ENCODE measurements around the gene ANKRD18B. TPM values are rescaled to one million over a fixed set of nuclear protein-coding genes. Genes with fewer than 3 reads are reported as not detected.

The ANKRD18B gene
- total and polyA plus RNA-seq, 9 of the 15 experiments (the other 6 are each of a cell fraction or from before 2014, with no cell fraction given): 0.43 to 12.6 (median 1.8) TPM

DNA sequence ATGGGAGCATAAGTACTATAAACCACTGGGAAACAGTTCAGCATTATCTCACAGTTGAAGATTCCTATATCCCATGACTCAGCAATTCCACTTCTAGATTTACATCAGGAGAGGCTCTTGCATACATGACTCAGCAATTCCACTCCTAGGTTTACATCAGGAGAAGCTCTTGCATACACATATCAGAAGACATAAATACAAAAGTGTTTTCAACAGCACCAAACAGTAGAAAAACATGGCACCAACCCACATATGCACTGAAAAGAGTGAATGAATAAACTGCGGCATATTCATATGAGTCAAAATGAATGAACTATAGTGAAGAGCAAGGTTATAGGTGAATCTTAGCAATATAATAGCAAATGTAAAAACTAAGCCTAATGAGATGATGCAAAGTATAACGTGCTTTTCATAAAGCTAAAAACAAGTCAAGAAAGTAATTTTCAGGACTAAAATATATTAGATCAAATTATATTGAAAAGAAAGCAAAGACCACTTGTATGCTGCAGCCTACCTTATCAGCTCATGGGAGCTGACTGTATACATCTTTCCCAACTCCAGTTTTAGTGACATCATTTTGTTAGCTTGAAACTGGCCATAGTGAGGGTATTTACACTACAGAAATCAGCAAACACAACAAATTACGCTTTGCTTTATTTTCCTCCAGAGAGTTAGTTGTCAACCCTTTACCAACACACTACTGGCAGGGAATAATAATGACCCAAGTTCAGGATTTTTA lies 95.8 kb downstream of the ANKRD18B start (continued):
- no peak for TF ChIP-seq ZNF23 (CRISPR knock-in tag; IDR thresholded peaks at IDR 0.05)
- no peak for TF ChIP-seq RBM22 (IDR thresholded peaks at IDR 0.05; ENCODE audit: low read depth, low read length, poor library complexity, severe bottlenecking)
- no peak for TF ChIP-seq FOXA3 (CRISPR knock-in tag; conservative IDR thresholded peaks at IDR 0.05 in 1 of 2, IDR thresholded peaks at IDR 0.05 in 1 of 2)
- TF ChIP-seq POLR2H (tag; IDR thresholded peaks at IDR 0.05; ENCODE audit: low read depth): 0 out of 2 replicates have a peak, but pooled peaks have one; percentile 24
- no peak for TF ChIP-seq ATF1 (CRISPR knock-in tag; IDR thresholded peaks at IDR 0.05)
- no peak; the same call in 1 of the 2 replicates for TF ChIP-seq ATF1 (tag; IDR thresholded peaks at IDR 0.05)
- TF ChIP-seq RBM39 (optimal IDR thresholded peaks at IDR 0.05; ENCODE audit: low read depth, low read length): no peak
- TF ChIP-seq ZNF707 (CRISPR knock-in tag; conservative IDR thresholded peaks at IDR 0.05): no peak
- TF ChIP-seq ZBTB17 (CRISPR knock-in tag; IDR thresholded peaks at IDR 0.05): no peak
- TF ChIP-seq, protein P1, sequence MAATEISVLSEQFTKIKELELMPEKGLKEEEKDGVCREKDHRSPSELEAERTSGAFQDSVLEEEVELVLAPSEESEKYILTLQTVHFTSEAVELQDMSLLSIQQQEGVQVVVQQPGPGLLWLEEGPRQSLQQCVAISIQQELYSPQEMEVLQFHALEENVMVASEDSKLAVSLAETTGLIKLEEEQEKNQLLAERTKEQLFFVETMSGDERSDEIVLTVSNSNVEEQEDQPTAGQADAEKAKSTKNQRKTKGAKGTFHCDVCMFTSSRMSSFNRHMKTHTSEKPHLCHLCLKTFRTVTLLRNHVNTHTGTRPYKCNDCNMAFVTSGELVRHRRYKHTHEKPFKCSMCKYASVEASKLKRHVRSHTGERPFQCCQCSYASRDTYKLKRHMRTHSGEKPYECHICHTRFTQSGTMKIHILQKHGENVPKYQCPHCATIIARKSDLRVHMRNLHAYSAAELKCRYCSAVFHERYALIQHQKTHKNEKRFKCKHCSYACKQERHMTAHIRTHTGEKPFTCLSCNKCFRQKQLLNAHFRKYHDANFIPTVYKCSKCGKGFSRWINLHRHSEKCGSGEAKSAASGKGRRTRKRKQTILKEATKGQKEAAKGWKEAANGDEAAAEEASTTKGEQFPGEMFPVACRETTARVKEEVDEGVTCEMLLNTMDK (IDR thresholded peaks at IDR 0.05; ENCODE audit: borderline replicate concordance, insufficient read depth, low read depth, low read length, poor library complexity, severe bottlenecking): no peak
- TF ChIP-seq, protein P2, sequence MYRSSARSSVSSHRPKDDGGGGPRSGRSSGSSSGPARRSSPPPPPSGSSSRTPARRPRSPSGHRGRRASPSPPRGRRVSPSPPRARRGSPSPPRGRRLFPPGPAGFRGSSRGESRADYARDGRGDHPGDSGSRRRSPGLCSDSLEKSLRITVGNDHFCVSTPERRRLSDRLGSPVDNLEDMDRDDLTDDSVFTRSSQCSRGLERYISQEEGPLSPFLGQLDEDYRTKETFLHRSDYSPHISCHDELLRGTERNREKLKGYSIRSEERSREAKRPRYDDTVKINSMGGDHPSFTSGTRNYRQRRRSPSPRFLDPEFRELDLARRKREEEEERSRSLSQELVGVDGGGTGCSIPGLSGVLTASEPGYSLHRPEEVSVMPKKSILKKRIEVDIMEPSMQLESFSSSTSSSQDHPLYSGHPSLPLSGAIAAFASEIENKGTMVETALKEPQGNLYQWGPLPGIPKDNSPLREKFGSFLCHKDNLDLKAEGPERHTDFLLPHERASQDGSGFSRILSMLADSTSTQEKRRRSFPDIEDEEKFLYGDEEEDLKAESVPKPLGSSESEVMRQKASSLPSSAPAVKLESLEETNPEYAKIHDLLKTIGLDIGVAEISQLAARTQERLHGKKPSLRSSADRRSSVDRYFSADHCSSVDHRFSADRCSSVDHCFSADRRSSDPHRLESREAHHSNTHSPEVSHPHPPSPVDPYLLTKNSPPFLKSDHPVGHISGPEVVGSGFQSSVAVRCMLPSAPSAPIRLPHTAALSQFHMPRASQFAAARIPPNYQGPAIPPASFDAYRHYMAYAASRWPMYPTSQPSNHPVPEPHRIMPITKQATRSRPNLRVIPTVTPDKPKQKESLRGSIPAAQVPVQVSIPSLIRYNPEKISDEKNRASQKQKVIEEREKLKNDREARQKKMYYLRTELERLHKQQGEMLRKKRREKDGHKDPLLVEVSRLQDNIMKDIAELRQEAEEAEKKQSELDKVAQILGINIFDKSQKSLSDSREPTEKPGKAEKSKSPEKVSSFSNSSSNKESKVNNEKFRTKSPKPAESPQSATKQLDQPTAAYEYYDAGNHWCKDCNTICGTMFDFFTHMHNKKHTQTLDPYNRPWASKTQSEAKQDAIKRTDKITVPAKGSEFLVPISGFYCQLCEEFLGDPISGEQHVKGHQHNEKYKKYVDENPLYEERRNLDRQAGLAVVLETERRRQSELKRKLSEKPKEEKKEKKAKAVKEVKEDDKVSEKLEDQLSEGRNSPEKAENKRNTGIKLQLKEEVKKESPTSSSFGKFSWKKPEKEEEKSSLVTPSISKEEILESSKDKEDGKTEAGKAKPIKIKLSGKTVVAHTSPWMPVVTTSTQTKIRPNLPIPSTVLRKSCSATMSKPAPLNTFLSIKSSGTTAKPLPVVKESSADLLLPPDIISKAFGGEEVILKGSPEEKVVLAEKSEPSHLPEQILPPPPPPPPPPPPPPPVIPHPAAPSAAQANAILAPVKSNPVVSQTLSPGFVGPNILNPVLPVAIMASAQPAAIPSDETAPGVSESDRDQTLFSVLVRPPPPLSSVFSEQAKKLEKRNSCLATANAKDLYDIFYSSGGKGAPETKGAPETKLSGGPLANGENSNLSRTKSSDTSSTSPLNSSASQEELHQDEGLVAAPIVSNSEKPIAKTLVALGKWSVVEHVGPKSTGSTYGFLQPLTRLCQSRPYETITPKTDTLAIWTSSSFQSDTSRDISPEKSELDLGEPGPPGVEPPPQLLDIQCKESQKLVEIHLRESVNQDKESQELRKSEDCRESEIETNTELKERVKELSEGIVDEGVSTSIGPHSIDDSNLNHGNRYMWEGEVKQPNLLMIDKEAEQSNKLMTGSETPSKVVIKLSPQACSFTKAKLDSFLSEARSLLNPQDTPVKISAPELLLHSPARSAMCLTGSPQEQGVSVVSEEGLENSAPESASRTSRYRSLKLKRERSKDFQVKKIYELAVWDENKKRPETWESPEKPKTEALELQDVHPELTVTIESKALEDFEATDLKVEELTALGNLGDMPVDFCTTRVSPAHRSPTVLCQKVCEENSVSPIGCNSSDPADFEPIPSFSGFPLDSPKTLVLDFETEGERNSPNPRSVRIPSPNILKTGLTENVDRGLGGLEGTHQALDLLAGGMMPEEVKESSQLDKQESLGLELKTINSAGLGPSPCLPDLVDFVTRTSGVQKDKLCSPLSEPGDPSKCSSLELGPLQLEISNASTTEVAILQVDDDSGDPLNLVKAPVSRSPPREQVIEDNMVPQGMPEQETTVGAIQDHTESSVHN (IDR thresholded peaks at IDR 0.05; ENCODE audit: borderline replicate concordance in 1 of 2, low read depth in 1 of 2): peak in 1 of 2 experiments; percentile 68; a peak in 1 of 4 replicates
- no peak for TF ChIP-seq MEF2D (tag; conservative IDR thresholded peaks at IDR 0.05; ENCODE audit: low read depth)
- TF ChIP-seq, protein P3, sequence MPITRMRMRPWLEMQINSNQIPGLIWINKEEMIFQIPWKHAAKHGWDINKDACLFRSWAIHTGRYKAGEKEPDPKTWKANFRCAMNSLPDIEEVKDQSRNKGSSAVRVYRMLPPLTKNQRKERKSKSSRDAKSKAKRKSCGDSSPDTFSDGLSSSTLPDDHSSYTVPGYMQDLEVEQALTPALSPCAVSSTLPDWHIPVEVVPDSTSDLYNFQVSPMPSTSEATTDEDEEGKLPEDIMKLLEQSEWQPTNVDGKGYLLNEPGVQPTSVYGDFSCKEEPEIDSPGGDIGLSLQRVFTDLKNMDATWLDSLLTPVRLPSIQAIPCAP (CRISPR knock-in tag; IDR thresholded peaks at IDR 0.05; ENCODE audit: borderline replicate concordance): no peak
- TF ChIP-seq EP400 (IDR thresholded peaks at IDR 0.05): peak; percentile 65
- TF ChIP-seq EP300 (IDR thresholded peaks at IDR 0.05; ENCODE audit: low read length): peak; percentile 80
- no peak for TF ChIP-seq ZFP36 (IDR thresholded peaks at IDR 0.05; ENCODE audit: low read depth, low read length, partially characterized antibody)
